HepG2 (cell line): ENCODE results near the gene SEC14L5. TPM values are rescaled to one million over a fixed set of nuclear protein-coding genes. Genes with fewer than 3 reads are reported as not detected.

ENCODE experiments used
- BHLHE40 ChIP-seq: IDR thresholded peaks from 2 replicates; pipeline ENCODE4 v1.6.1; 2011; ENCODE audit warnings: low read length, improper control_type of control experiment
- CEBPZ ChIP-seq: IDR thresholded peaks from 2 replicates; pipeline ENCODE4 v1.6.1; 2012; ENCODE audit warnings: low read length, improper control_type of control experiment
- E2F1 ChIP-seq: sonication (generic); formaldehyde crosslinking; IDR thresholded peaks from 2 replicates; pipeline ENCODE4 v1.5.0; 2020; ENCODE audit warnings: missing genetic modification reagents
- FIP1L1 ChIP-seq: fragments of 200-400 bp; formaldehyde crosslinking; IDR thresholded peaks from 2 replicates; pipeline ENCODE4 v1.6.1; 2018; ENCODE audit warnings: low read depth, mild to moderate bottlenecking, low read length, moderate library complexity, borderline replicate concordance; ENCODE audit not compliant: insufficient read depth
- KAT2B ChIP-seq: fragments of 150-350 bp; IDR thresholded peaks from 2 replicates; pipeline ENCODE4 v1.6.1; 2014; ENCODE audit warnings: low read depth, low read length, borderline replicate concordance
- MYC ChIP-seq: sonication (generic); formaldehyde crosslinking; IDR thresholded peaks from 2 replicates; pipeline ENCODE4 v1.9.0; 2021; ENCODE audit warnings: missing genetic modification reagents, borderline replicate concordance
- RAD21 ChIP-seq: fragments of 450-650 bp; formaldehyde crosslinking; IDR thresholded peaks from 2 replicates; pipeline ENCODE4 v1.5.0; 2020; ENCODE audit warnings: mild to moderate bottlenecking
- SOX5 ChIP-seq: IDR thresholded peaks from 2 replicates; pipeline ENCODE4 v1.6.1; 2016; ENCODE audit warnings: borderline replicate concordance
- ZFP41 ChIP-seq: sonication (generic); formaldehyde crosslinking; IDR thresholded peaks from 2 replicates; pipeline ENCODE4 v1.4.0; 2020; ENCODE audit warnings: mild to moderate bottlenecking, missing genetic modification reagents, borderline replicate concordance
- ZFYVE20 ChIP-seq: sonication (generic); formaldehyde crosslinking; IDR thresholded peaks from 2 replicates; pipeline ENCODE4 v1.8.0; 2023; ENCODE audit warnings: low read depth, mild to moderate bottlenecking, moderate library complexity, missing genetic modification reagents, borderline replicate concordance
- ZMYM2 ChIP-seq: sonication (generic); formaldehyde crosslinking; IDR thresholded peaks from 2 replicates; pipeline ENCODE4 v1.8.0; 2022; ENCODE audit warnings: mild to moderate bottlenecking, missing genetic modification reagents
- ZNF17 ChIP-seq: sonication (generic); formaldehyde crosslinking; IDR thresholded peaks from 2 replicates; pipeline ENCODE4 v1.5.0; 2020; ENCODE audit warnings: mild to moderate bottlenecking, missing genetic modification reagents
- ZNF230 ChIP-seq: sonication (generic); formaldehyde crosslinking; IDR thresholded peaks from 2 replicates; pipeline ENCODE4 v1.4.0; 2020; ENCODE audit warnings: mild to moderate bottlenecking, missing genetic modification reagents
- polyA plus RNA-seq, 8 experiments: library from polyadenylated mRNA; depleted of rRNA in 3 of 8; stranded (reverse) in 7 of 8; unstranded in 1 of 8; fragments of >200 nt; fragmentation: Illumina TruSeq in 4 of 8; extraction: Trizol in 4 of 8; gene quantifications; 2 replicates each; pipeline versions ENCODE4 v1.2.1 to v1.2.3, GENCODE V29; 2011 to 2016; ENCODE audit warnings: low read depth in 4 of 8, missing spikeins in 1 of 8, mixed read lengths in 1 of 8; ENCODE audit not compliant: insufficient read depth in 1 of 8
- total RNA-seq, 5 experiments: library from RNA; depleted of rRNA; stranded (reverse); fragments of >200 nt; fragmentation: Illumina TruSeq; extraction: Trizol; gene quantifications; 2 replicates each; pipeline ENCODE4 v1.2.3, GENCODE V29; 2016; ENCODE audit warnings: low read depth in 1 of 5
- TF ChIP-seq, protein P1 (sequence below): sonication (generic); formaldehyde crosslinking; IDR thresholded peaks from 2 replicates; pipeline ENCODE4 v1.8.1; 2023; ENCODE audit warnings: mild to moderate bottlenecking, inconsistent platforms, moderate library complexity, missing genetic modification reagents, borderline replicate concordance
- TF ChIP-seq, protein P2 (sequence below): IDR thresholded peaks from 2 replicates; pipeline ENCODE4 v1.6.1; 2016; ENCODE audit warnings: low read depth
- TF ChIP-seq, protein P3 (sequence below), 2 experiments: sonication (generic) in 1 of 2; formaldehyde crosslinking in 1 of 2; IDR thresholded peaks; 2 replicates each; pipeline versions ENCODE4 v1.4.0 to v1.6.1; 2016 to 2020; ENCODE audit warnings: borderline replicate concordance in 1 of 2, low read depth in 1 of 2, mild to moderate bottlenecking in 1 of 2, missing genetic modification reagents in 1 of 2

SEC14L5 gene
- total and polyA plus RNA-seq, 2 of the 13 experiments (the other 11 are each of a cell fraction or from before 2014, with no cell fraction given): 0.40 to 0.42 TPM

GRCh38 chr16:4947722-4948503, 10.2 kb upstream of the SEC14L5 start (continued):
- TF ChIP-seq, protein P1, sequence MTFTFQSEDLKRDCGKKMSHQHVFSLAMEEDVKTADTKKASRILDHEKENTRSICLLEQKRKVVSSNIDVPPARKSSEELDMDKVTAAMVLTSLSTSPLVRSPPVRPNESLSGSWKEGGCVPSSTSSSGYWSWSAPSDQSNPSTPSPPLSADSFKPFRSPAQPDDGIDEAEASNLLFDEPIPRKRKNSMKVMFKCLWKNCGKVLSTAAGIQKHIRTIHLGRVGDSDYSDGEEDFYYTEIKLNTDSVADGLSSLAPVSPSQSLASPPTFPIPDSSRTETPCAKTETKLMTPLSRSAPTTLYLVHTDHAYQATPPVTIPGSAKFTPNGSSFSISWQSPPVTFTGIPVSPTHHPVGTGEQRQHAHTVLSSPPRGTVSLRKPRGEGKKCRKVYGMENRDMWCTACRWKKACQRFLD: no peak
- no peak for TF ChIP-seq ZFP41 (CRISPR knock-in tag)
- TF ChIP-seq ZNF230: 0 out of 2 replicates have a peak, but pooled peaks have one; percentile 60
- no peak for TF ChIP-seq CEBPZ
- TF ChIP-seq FIP1L1: no peak
- TF ChIP-seq RAD21 (CRISPR knock-in tag): 0 out of 2 replicates have a peak, but pooled peaks have one; percentile 34
- no peak for TF ChIP-seq ZFYVE20 (CRISPR knock-in tag)
- TF ChIP-seq, protein P2, sequence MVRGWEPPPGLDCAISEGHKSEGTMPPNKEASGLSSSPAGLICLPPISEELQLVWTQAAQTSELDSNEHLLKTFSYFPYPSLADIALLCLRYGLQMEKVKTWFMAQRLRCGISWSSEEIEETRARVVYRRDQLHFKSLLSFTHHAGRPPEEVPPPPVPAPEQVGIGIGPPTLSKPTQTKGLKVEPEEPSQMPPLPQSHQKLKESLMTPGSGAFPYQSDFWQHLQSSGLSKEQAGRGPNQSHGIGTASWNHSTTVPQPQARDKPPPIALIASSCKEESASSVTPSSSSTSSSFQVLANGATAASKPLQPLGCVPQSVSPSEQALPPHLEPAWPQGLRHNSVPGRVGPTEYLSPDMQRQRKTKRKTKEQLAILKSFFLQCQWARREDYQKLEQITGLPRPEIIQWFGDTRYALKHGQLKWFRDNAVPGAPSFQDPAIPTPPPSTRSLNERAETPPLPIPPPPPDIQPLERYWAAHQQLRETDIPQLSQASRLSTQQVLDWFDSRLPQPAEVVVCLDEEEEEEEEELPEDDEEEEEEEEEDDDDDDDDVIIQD (CRISPR knock-in tag): 0 out of 2 replicates have a peak, but pooled peaks have one; percentile 16
- TF ChIP-seq SOX5 (CRISPR knock-in tag): peak; percentile 53; the same call in 1 of the 2 replicates
- TF ChIP-seq E2F1 (CRISPR knock-in tag): no peak
- no peak; the same call in 1 of the 2 replicates for TF ChIP-seq BHLHE40
- no peak for TF ChIP-seq ZNF17 (CRISPR knock-in tag)
- TF ChIP-seq, protein P3, sequence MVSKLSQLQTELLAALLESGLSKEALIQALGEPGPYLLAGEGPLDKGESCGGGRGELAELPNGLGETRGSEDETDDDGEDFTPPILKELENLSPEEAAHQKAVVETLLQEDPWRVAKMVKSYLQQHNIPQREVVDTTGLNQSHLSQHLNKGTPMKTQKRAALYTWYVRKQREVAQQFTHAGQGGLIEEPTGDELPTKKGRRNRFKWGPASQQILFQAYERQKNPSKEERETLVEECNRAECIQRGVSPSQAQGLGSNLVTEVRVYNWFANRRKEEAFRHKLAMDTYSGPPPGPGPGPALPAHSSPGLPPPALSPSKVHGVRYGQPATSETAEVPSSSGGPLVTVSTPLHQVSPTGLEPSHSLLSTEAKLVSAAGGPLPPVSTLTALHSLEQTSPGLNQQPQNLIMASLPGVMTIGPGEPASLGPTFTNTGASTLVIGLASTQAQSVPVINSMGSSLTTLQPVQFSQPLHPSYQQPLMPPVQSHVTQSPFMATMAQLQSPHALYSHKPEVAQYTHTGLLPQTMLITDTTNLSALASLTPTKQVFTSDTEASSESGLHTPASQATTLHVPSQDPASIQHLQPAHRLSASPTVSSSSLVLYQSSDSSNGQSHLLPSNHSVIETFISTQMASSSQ (IDR thresholded peaks at IDR 0.05; ENCODE audit: low read depth): no peak
- TF ChIP-seq, protein P3 (CRISPR knock-in tag; IDR thresholded peaks at IDR 0.05; ENCODE audit: borderline replicate concordance): peak; percentile 85
- TF ChIP-seq ZMYM2 (CRISPR knock-in tag): peak; percentile 53; the same call in 1 of the 2 replicates
- no peak; the same call in 1 of the 2 replicates for TF ChIP-seq MYC (CRISPR knock-in tag)
- TF ChIP-seq KAT2B: no peak
